PC-9 (cell line): ENCODE results near the gene TAS2R14. TPM values are rescaled to one million over a fixed set of nuclear protein-coding genes. Genes with fewer than 3 reads are reported as not detected.

ENCODE experiments used
- Bru-seq: library from RNA; stranded (reverse); fragments of 400-500 nt; gene quantifications from one replicate; lab custom pipeline; 2021; lab: Mats Ljungman, UMichigan
- BruChase-seq, 2 experiments: library from RNA; stranded (reverse); fragments of 400-500 nt; gene quantifications; one replicate each; lab custom pipeline; 2021; lab: Mats Ljungman, UMichigan
- BruUV-seq: library from RNA; stranded (reverse); fragments of 400-500 nt; replicated peaks from 2 replicates; lab custom pipeline; 2021; lab: Mats Ljungman, UMichigan
- CTCF ChIA-PET: fragments of 300-600 bp; sonication (Branson Sonifier 250); formaldehyde crosslinking; loops from one replicate; lab custom pipeline; 2022; ENCODE audit warnings: antibody characterized with exemption; lab: Charles Lee
- POLR2A ChIA-PET: fragments of 300-600 bp; sonication (Branson Sonifier 250); formaldehyde crosslinking; loops from one replicate; lab custom pipeline; 2022; ENCODE audit warnings: antibody characterized with exemption; ENCODE audit not compliant: unreplicated experiment; lab: Charles Lee
- DNase-seq, 2 experiments: peaks; one replicate each; pipeline versions ENCODE4 v3.0.0 to v3.0.0-alpha.2; 2015 to 2022; ENCODE audit warnings: mixed read lengths in 1 of 2
- H2AFZ ChIP-seq: fragments of 200-600 bp; sonication (generic); 2 replicates; pipeline ENCODE4 v1.8.1; 2017; ENCODE audit warnings: antibody characterized with exemption
- H3F3A ChIP-seq: fragments of 200-600 bp; sonication (generic); 2 replicates; pipeline ENCODE4 v1.8.1; 2017; ENCODE audit warnings: antibody characterized with exemption, mild to moderate bottlenecking, low read depth; ENCODE audit not compliant: insufficient read depth
- H3K27ac ChIP-seq: fragments of 200-600 bp; sonication (generic); 2 replicates; pipeline ENCODE4 v1.6.1; 2016; ENCODE audit warnings: mixed run types
- H3K27me3 ChIP-seq: fragments of 200-600 bp; sonication (generic); 2 replicates; pipeline ENCODE4 v1.6.1; 2016; ENCODE audit warnings: low read depth, mixed run types; ENCODE audit not compliant: insufficient read depth
- H3K36me3 ChIP-seq: fragments of 200-600 bp; sonication (generic); 2 replicates; pipeline ENCODE4 v1.6.1; 2016; ENCODE audit warnings: low read depth, mixed run types
- H3K4me1 ChIP-seq: fragments of 200-600 bp; sonication (generic); replicated peaks from 2 replicates; pipeline ENCODE4 v1.6.1; 2016; ENCODE audit warnings: mixed run types; ENCODE audit not compliant: insufficient read depth
- H3K4me2 ChIP-seq: fragments of 200-600 bp; sonication (generic); 2 replicates; pipeline ENCODE4 v1.6.1; 2017; ENCODE audit warnings: mixed run types
- H3K4me3 ChIP-seq: fragments of 200-600 bp; sonication (generic); 2 replicates; pipeline ENCODE4 v1.6.1; 2016; ENCODE audit warnings: mixed run types
- H3K79me2 ChIP-seq: fragments of 200-600 bp; sonication (generic); 2 replicates; pipeline ENCODE4 v1.6.1; 2017; ENCODE audit warnings: low read depth, mixed run types
- H3K9me2 ChIP-seq: fragments of 200-600 bp; sonication (generic); 2 replicates; pipeline ENCODE4 v1.8.1; 2017; ENCODE audit warnings: mild to moderate bottlenecking; ENCODE audit not compliant: insufficient read depth
- H3K9me3 ChIP-seq: fragments of 200-600 bp; sonication (generic); 2 replicates; pipeline ENCODE4 v1.8.1; 2016; ENCODE audit warnings: low read depth; ENCODE audit not compliant: insufficient read depth
- H4K20me1 ChIP-seq: fragments of 200-600 bp; sonication (generic); 2 replicates; pipeline ENCODE4 v1.8.1; 2017; ENCODE audit not compliant: insufficient read depth
- EZH2 ChIP-seq: fragments of 200-600 bp; sonication (generic); IDR thresholded peaks from 2 replicates; pipeline ENCODE4 v1.8.0; 2017; ENCODE audit warnings: antibody characterized with exemption, low read depth
- intact Hi-C: fragments of 100-400 bp; cut with micrococcal nuclease; formaldehyde crosslinking; loops from one replicate; pipeline ENCODE4 v1.10.0; 2022; ENCODE audit not compliant: unreplicated experiment
- long read RNA-seq: library from polyadenylated mRNA; stranded (forward); transcript quantifications from one replicate; pipeline ENCODE4 v2.0.0, GENCODE V29; 2022
- total RNA-seq: library from RNA; stranded (reverse); gene quantifications from 2 replicates; pipeline ENCODE4 v1.2.3, GENCODE V29; 2021
- TF ChIP-seq, protein P1 (sequence below): fragments of 200-600 bp; sonication (generic); conservative IDR thresholded peaks from 2 replicates; pipeline ENCODE4 v1.6.1; 2017; ENCODE audit warnings: mixed run types, antibody characterized with exemption, mild to moderate bottlenecking, moderate library complexity

Gene TAS2R14, protein sequence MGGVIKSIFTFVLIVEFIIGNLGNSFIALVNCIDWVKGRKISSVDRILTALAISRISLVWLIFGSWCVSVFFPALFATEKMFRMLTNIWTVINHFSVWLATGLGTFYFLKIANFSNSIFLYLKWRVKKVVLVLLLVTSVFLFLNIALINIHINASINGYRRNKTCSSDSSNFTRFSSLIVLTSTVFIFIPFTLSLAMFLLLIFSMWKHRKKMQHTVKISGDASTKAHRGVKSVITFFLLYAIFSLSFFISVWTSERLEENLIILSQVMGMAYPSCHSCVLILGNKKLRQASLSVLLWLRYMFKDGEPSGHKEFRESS
- total RNA-seq (1.8 and 3.3 TPM in 2 replicates), Bru-seq, nascent RNA (percentile 83 among the genes with signal in this experiment), BruChase-seq, experiment 1, labeled RNA remaining after a 2-hour chase (percentile 90 among the genes with signal in this experiment), BruChase-seq, experiment 2, labeled RNA remaining after a 6-hour chase (percentile 71 among the genes with signal in this experiment)
- long read RNA-seq, partial matches to known transcripts: 0 of 3 reads
- long read RNA-seq, other reads (novel, unspliced or antisense): 2 of 3 reads

DNA sequence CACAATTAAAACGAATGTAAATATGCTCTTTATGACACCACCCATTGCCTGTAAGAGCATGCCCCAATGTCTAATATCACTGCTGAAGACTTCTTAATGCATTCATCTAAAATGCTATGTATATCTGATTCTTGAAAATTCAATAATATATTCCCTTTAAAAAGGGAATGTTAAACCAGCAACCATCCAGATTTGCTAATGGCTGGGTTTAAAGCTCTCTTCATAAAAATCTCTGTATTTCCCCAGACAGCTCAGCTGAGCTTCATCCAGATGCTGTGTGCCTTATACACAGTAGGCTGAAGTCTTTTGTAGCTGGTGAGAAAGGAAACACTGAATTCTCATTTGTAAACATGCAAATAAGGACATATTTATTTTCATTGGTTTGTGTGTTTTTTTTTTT lies at the start of gene TAS2R14:
Gene TAS2R14, minus strand, starts transcription at position 101 of the 400 bp plus-strand sequence. Its CDS starts 56 bp downstream, at position 45.
- H3K27me3 ChIP-seq: no peaks in the 10 kb centered on the region
- H3K36me3 ChIP-seq: no peaks in the 10 kb centered on the region
- peaks cover 8% of the 10 kb centered on the region; the same call in 1 of the 2 replicates for H3F3A ChIP-seq
- no peaks in the 10 kb centered on the region for H3K9me2 ChIP-seq
- ChIA-PET POLR2A (interaction anchor here (0.7 kb wide), 1 partner anchor 232 kb away, joined by 6 read pairs; no protein-coding TSS in a partner anchor), CTCF (no interaction called here)
- peaks cover 4% of the 10 kb centered on the region for H3K9me3 ChIP-seq
- no peak for DNase-seq
- no peak within 1 kb of the TSS for H3K4me3 ChIP-seq
- BruUV-seq: no TSS peak
- no peak within 1 kb of the TSS for H3K27ac ChIP-seq
- H3K4me2 ChIP-seq: no peak within 1 kb of the TSS
- H4K20me1 ChIP-seq: no peaks in the 10 kb centered on the region; the same call in 1 of the 2 replicates
- intact Hi-C loops: no loop called here
- TF ChIP-seq, protein P1, sequence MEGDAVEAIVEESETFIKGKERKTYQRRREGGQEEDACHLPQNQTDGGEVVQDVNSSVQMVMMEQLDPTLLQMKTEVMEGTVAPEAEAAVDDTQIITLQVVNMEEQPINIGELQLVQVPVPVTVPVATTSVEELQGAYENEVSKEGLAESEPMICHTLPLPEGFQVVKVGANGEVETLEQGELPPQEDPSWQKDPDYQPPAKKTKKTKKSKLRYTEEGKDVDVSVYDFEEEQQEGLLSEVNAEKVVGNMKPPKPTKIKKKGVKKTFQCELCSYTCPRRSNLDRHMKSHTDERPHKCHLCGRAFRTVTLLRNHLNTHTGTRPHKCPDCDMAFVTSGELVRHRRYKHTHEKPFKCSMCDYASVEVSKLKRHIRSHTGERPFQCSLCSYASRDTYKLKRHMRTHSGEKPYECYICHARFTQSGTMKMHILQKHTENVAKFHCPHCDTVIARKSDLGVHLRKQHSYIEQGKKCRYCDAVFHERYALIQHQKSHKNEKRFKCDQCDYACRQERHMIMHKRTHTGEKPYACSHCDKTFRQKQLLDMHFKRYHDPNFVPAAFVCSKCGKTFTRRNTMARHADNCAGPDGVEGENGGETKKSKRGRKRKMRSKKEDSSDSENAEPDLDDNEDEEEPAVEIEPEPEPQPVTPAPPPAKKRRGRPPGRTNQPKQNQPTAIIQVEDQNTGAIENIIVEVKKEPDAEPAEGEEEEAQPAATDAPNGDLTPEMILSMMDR: no peak
- no peak for TF ChIP-seq EZH2
- H3K4me1 ChIP-seq: peaks cover 32% of the 10 kb centered on the region
- H3K79me2 ChIP-seq: no peaks in the 10 kb centered on the region
- no peak within 1 kb of the TSS for H2AFZ ChIP-seq

DNA sequence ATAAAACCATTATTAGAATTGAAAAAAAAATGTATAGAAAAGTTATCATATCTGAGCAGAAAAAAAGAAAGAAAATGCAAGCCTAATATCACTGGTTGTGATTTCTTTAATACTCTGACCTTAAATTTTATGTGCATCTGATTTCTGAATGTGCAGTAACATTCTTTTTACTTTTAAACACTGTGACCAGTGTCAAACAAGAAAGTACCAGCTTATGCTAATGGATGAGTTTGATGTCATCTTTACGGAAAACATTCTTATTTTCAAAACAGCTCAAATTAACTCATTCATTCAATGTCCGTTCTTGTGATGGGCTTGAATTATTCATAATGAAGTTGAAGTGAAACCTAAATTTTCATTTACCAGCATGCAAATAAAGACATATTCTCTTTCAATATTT lies 47.7 kb upstream of the TAS2R14 start, which contains the start of gene TAS2R50:
Gene TAS2R50, minus strand, starts transcription at position 101 of the 400 bp plus-strand sequence. Its CDS starts 52 bp downstream, at position 49.
- Histone ChIP-seq H3K27me3 (no peaks in the 10 kb centered on the region), H3F3A (no peaks in the 10 kb centered on the region), H3K27ac (no peak within 1 kb of the TSS), H3K9me2 (no peaks in the 10 kb centered on the region), H3K4me1 (no peaks in the 10 kb centered on the region), H3K9me3 (no peaks in the 10 kb centered on the region), H3K79me2 (no peaks in the 10 kb centered on the region), H4K20me1 (no peaks in the 10 kb centered on the region), H3K36me3 (no peaks in the 10 kb centered on the region), H3K4me3 (no peak within 1 kb of the TSS), H3K4me2 (no peak within 1 kb of the TSS), H2AFZ (no peak within 1 kb of the TSS)
- intact Hi-C loops: no loop called here
- ChIA-PET CTCF (no interaction called here), POLR2A (no interaction called here)
- DNase-seq: no peak
- no peak for TF ChIP-seq EZH2
- TF ChIP-seq, protein P1: no peak
- no TSS peak for BruUV-seq

DNA sequence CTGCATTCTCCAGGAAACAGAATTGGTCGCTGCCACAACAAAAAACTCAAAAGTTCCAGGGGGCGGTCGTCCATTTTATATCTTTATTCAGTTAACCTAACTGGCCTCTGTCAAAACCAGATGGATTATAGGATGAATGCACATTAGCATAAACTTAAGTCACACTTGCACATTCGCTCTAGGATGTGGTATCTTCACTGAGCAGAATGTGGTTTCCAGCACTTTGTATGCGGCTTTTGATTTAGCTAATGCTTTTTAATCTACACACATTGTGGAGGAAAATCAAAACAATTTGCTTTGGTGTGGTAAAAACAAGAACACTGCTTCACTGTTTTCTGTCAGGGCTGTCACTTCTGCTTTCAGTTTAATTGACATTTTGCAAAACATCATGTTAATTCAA lies 43.2 kb upstream of the TAS2R14 start:
- Histone ChIP-seq H3K9me3 (no peaks in the 10 kb centered on the region), H3K79me2 (no peaks in the 10 kb centered on the region), H3K27me3 (no peaks in the 10 kb centered on the region), H4K20me1 (no peaks in the 10 kb centered on the region), H2AFZ (no peak overlapping the region), H3K4me3 (no peak overlapping the region), H3K4me1 (no peaks in the 10 kb centered on the region), H3K9me2 (no peaks in the 10 kb centered on the region), H3K4me2 (no peak overlapping the region), H3K27ac (no peak overlapping the region), H3F3A (no peaks in the 10 kb centered on the region), H3K36me3 (no peaks in the 10 kb centered on the region)
- ChIA-PET POLR2A (no interaction called here), CTCF (no interaction called here)
- intact Hi-C loops: no loop called here
- DNase-seq: no peak
- BruUV-seq: no TSS peak
- TF ChIP-seq, protein P1: no peak
- no peak for TF ChIP-seq EZH2
